Measurements from ENCODE around the gene REST. TPM values are rescaled to one million over a fixed set of nuclear protein-coding genes. Genes with fewer than 3 reads are reported as not detected.
"Not testable (repeated sequence)": the region's sequence is repeated elsewhere in the genome, so short reads cannot be mapped to it uniquely, and the experiment has no call there.

Gene REST
- 10 to 100 TPM; 46.5 to 54.0 TPM for total RNA-seq

- peaks cover 21% of the 10 kb centered on the region for H3K36me3 Mint-ChIP-seq
- H3K4me3 Mint-ChIP-seq: peak within 1 kb of the TSS; percentile 80
- ATAC-seq (peak; percentile 59), DNase-seq (peak; percentile 78)
- no peaks in the 10 kb centered on the region for H3K9me3 Mint-ChIP-seq (ENCODE audit: low read depth)
- CTCF ChIA-PET: interaction anchor here (0.6 to 4.0 kb wide), 7 partner anchors 10 to 397 kb away, joined by 3 to 22 read pairs (median 3); partner anchors contain the start of gene NOA1
- H3K27me3 Mint-ChIP-seq: peaks cover 9% of the 10 kb centered on the region
- H3K4me1 Mint-ChIP-seq: peaks cover 43% of the 10 kb centered on the region
- H3K27ac Mint-ChIP-seq: peak within 1 kb of the TSS; percentile 71
Observed at GRCh38 chr4:56907489-56908205, at the start of gene REST. REST (plus strand) TSS chr4:56907900; CDS start chr4:56910639, 2,739 bp downstream.

GRCh38 chr4:56859841-56860240, 47.9 kb upstream of the REST start:
- Mint-ChIP-seq H3K9me3 (ENCODE audit: low read depth) (no peaks in the 10 kb centered on the region), H3K36me3 (no peaks in the 10 kb centered on the region), H3K27ac (no peak overlapping the region), H3K4me3 (no peak overlapping the region), H3K27me3 (peaks cover 22% of the 10 kb centered on the region), H3K4me1 (peaks cover 28% of the 10 kb centered on the region)
- CTCF ChIA-PET: interaction anchor here (1.4 kb wide), 1 partner anchor 23 kb away, joined by 4 read pairs; no protein-coding TSS in a partner anchor
- ATAC-seq (no peak), DNase-seq (no peak)

- peaks cover 28% of the 10 kb centered on the region for H3K4me1 Mint-ChIP-seq
- CTCF ChIA-PET: interaction anchor here (0.9 to 1.4 kb wide), 2 partner anchors 22 to 80 kb away, joined by 3 to 4 read pairs; no protein-coding TSS in a partner anchor
- DNase-seq: no peak
- H3K36me3 Mint-ChIP-seq: no peaks in the 10 kb centered on the region
- no peaks in the 10 kb centered on the region for H3K9me3 Mint-ChIP-seq (ENCODE audit: low read depth)
- peaks cover 20% of the 10 kb centered on the region for H3K27me3 Mint-ChIP-seq
- no peak overlapping the region for H3K27ac Mint-ChIP-seq
- ATAC-seq: peak; percentile 20
- H3K4me3 Mint-ChIP-seq: no peak overlapping the region
Observed at GRCh38 chr4:56860781-56861180, 46.9 kb upstream of the REST start.

- Mint-ChIP-seq H3K27me3 (peaks cover 17% of the 10 kb centered on the region), H3K9me3 (ENCODE audit: low read depth) (no peaks in the 10 kb centered on the region), H3K27ac (no peak overlapping the region), H3K4me3 (no peak overlapping the region), H3K36me3 (no peaks in the 10 kb centered on the region), H3K4me1 (peaks cover 28% of the 10 kb centered on the region)
- no peak for DNase-seq
- ATAC-seq: peak; percentile 30
- CTCF ChIA-PET: interaction anchor here (0.9 to 1.4 kb wide), 2 partner anchors 21 to 79 kb away, joined by 3 to 4 read pairs; no protein-coding TSS in a partner anchor
Observed at GRCh38 chr4:56861360-56861759, 46.3 kb upstream of the REST start.

GRCh38 chr4:56863441-56864139, 44.1 kb upstream of the REST start:
- Mint-ChIP-seq H3K9me3 (ENCODE audit: low read depth) (no peaks in the 10 kb centered on the region), H3K36me3 (no peaks in the 10 kb centered on the region), H3K4me3 (no peak overlapping the region), H3K27ac (peak overlapping the region; percentile 29), H3K4me1 (peaks cover 28% of the 10 kb centered on the region), H3K27me3 (peaks cover 12% of the 10 kb centered on the region)
- ATAC-seq (peak; percentile 69), DNase-seq (no peak)
- CTCF ChIA-PET: no interaction called here

GRCh38 chr4:56870946-56871345, 36.8 kb upstream of the REST start:
- ATAC-seq (no peak), DNase-seq (no peak)
- CTCF ChIA-PET: interaction anchor here (0.9 kb wide), 1 partner anchor 34 kb away, joined by 3 read pairs; no protein-coding TSS in a partner anchor

GRCh38 chr4:56871371-56871866, 36.3 kb upstream of the REST start:
- Mint-ChIP-seq H3K27ac (no peak overlapping the region), H3K27me3 (peaks cover 10% of the 10 kb centered on the region), H3K4me1 (no peaks in the 10 kb centered on the region), H3K4me3 (no peak overlapping the region), H3K36me3 (no peaks in the 10 kb centered on the region), H3K9me3 (ENCODE audit: low read depth) (no peaks in the 10 kb centered on the region)
- no peak for ATAC-seq
- no peak for DNase-seq
- CTCF ChIA-PET: no interaction called here

More at GRCh38 chr4:56870946-56871345, 36.8 kb upstream of the REST start:
- Mint-ChIP-seq H3K27ac (no peak overlapping the region), H3K27me3 (peaks cover 10% of the 10 kb centered on the region), H3K4me1 (no peaks in the 10 kb centered on the region), H3K9me3 (ENCODE audit: low read depth) (no peaks in the 10 kb centered on the region), H3K4me3 (no peak overlapping the region), H3K36me3 (no peaks in the 10 kb centered on the region)

- Mint-ChIP-seq H3K4me1 (peaks cover 3% of the 10 kb centered on the region), H3K4me3 (no peak overlapping the region), H3K27ac (no peak overlapping the region), H3K9me3 (ENCODE audit: low read depth) (no peaks in the 10 kb centered on the region), H3K36me3 (no peaks in the 10 kb centered on the region), H3K27me3 (peaks cover 5% of the 10 kb centered on the region)
- CTCF ChIA-PET: interaction anchor here (0.7 kb wide), 1 partner anchor 215 kb away, joined by 6 read pairs; no protein-coding TSS in a partner anchor
- DNase-seq (no peak), ATAC-seq (no peak)
Observed at GRCh38 chr4:56874166-56874565, 33.5 kb upstream of the REST start.

- Mint-ChIP-seq H3K4me3 (no peak overlapping the region), H3K27me3 (peaks cover 5% of the 10 kb centered on the region), H3K9me3 (ENCODE audit: low read depth) (no peaks in the 10 kb centered on the region), H3K27ac (no peak overlapping the region), H3K4me1 (peaks cover 3% of the 10 kb centered on the region), H3K36me3 (no peaks in the 10 kb centered on the region)
- DNase-seq: no peak
- no peak for ATAC-seq
- CTCF ChIA-PET: interaction anchor here (0.6 kb wide), 1 partner anchor 16 kb away, joined by 3 read pairs; no protein-coding TSS in a partner anchor
Observed at GRCh38 chr4:56874923-56875322, 32.8 kb upstream of the REST start.

GRCh38 chr4:56876264-56876663, 31.4 kb upstream of the REST start:
- CTCF ChIA-PET: no interaction called here
- no peak for DNase-seq
- ATAC-seq: no peak
- Mint-ChIP-seq H3K4me3 (no peak overlapping the region), H3K4me1 (peaks cover 3% of the 10 kb centered on the region), H3K27ac (no peak overlapping the region), H3K27me3 (peaks cover 5% of the 10 kb centered on the region), H3K36me3 (no peaks in the 10 kb centered on the region), H3K9me3 (ENCODE audit: low read depth) (no peaks in the 10 kb centered on the region)

- Mint-ChIP-seq H3K27ac (no peak overlapping the region), H3K4me3 (no peak overlapping the region), H3K36me3 (no peaks in the 10 kb centered on the region), H3K27me3 (peaks cover 4% of the 10 kb centered on the region), H3K9me3 (ENCODE audit: low read depth) (no peaks in the 10 kb centered on the region), H3K4me1 (peaks cover 3% of the 10 kb centered on the region)
- CTCF ChIA-PET: no interaction called here
- no peak for DNase-seq
- no peak for ATAC-seq
Observed at GRCh38 chr4:56879996-56880395, 27.7 kb upstream of the REST start.

GRCh38 chr4:56880572-56880971, 27.1 kb upstream of the REST start:
- Mint-ChIP-seq H3K27ac (no peak overlapping the region), H3K9me3 (ENCODE audit: low read depth) (no peaks in the 10 kb centered on the region), H3K4me1 (peaks cover 3% of the 10 kb centered on the region), H3K4me3 (no peak overlapping the region), H3K36me3 (no peaks in the 10 kb centered on the region), H3K27me3 (peaks cover 6% of the 10 kb centered on the region)
- no peak for ATAC-seq
- DNase-seq: no peak
- CTCF ChIA-PET: no interaction called here

- not testable (repeated sequence) for H3K4me3 Mint-ChIP-seq; ATAC-seq; H3K4me1 Mint-ChIP-seq; DNase-seq; H3K27ac Mint-ChIP-seq; H3K36me3 Mint-ChIP-seq; H3K9me3 Mint-ChIP-seq (ENCODE audit: low read depth)
- H3K27me3 Mint-ChIP-seq: peaks cover 40% of the 10 kb centered on the region
- CTCF ChIA-PET: interaction anchor here (1.2 kb wide), 1 partner anchor 10 kb away, joined by 3 read pairs; no protein-coding TSS in a partner anchor
Observed at GRCh38 chr4:56884511-56884910, 23.2 kb upstream of the REST start.

Data from activated CD8-positive, alpha-beta memory T cell treated with anti-CD3 and anti-CD28 coated beads, Interleukin-2, amount 10 ng/mL, durations not matched to agents 7 days and 5 days (primary cell).